ENCODE data around the gene CEACAM16. TPM values are rescaled to one million over a fixed set of nuclear protein-coding genes. Genes with fewer than 3 reads are reported as not detected.

The CEACAM16 gene
- total and polyA plus RNA-seq, 9 of the 15 experiments (the other 6 are each of a cell fraction or from before 2014, with no cell fraction given): not detected

DNA sequence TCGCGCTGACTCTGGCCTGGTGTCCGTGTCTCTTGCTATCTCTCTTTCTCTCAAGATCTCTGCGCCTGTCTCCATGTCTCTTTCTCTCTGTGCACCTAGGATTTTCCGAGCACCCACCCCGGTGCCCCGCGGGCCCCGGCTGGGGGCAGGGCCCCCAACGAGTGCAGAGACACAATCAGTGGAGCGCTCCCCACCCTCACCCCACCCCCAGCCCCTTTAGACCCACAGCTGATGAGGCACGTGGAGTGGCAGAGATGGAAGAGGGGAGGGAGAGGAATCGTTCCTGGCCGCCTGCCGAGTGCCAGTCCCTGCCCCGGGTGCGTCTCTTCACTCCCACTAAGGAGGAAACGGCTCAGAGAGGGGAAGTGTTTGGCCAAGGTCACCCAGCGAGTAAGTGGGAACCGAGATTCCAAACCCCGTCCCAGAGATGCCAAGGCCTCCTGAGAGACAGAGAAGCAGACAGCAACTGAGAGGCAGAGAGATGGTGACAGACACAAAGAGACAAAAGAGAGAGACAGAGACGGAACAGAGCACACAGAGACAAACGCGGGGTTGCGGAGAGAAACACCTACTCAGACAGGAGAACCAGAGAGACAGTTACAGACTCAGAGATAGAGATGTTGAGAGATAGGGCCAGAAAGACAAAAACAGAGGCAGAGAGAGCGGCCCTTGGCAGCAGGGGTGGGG, 48.9 kb downstream of the CEACAM16 start (continued):
- TF ChIP-seq ZNF449 (CRISPR knock-in tag; IDR thresholded peaks at IDR 0.05) (no peak), HNRNPL (IDR thresholded peaks at IDR 0.05; ENCODE audit: low read depth, low read length) (no peak), LARP7 (IDR thresholded peaks at IDR 0.05) (0 out of 2 replicates have a peak, but pooled peaks have one; percentile 33), POLR2G (IDR thresholded peaks at IDR 0.05; ENCODE audit: low read depth, low read length) (no peak), C11orf30 (IDR thresholded peaks at IDR 0.05; ENCODE audit: low read depth) (no peak), XRCC5 (IDR thresholded peaks at IDR 0.05; ENCODE audit: low read depth, low read length) (no peak), MCM2 (IDR thresholded peaks at IDR 0.05; ENCODE audit: low read depth) (no peak), PTBP1 (IDR thresholded peaks at IDR 0.05; ENCODE audit: low read depth, low read length) (0 out of 2 replicates have a peak, but pooled peaks have one; percentile 41), SIN3A (IDR thresholded peaks at IDR 0.05; ENCODE audit: borderline replicate concordance in 2 of 2, control insufficient read depth in 1 of 2, low read depth in 2 of 2, low read length in 2 of 2) (peak in 1 of 2 experiments; percentile 11; a peak in 1 of 4 replicates), EHMT2 (IDR thresholded peaks at IDR 0.05) (no peak), MXD1 (CRISPR knock-in tag; IDR thresholded peaks at IDR 0.05; ENCODE audit: borderline replicate concordance, poor library complexity, severe bottlenecking) (no peak), NFIC (IDR thresholded peaks at IDR 0.05) (peak; percentile 70), NFRKB (IDR thresholded peaks at IDR 0.05; ENCODE audit: low read depth) (peak; percentile 48; the same call in 1 of the 2 replicates), ZNF395 (CRISPR knock-in tag; IDR thresholded peaks at IDR 0.05) (0 out of 2 replicates have a peak, but pooled peaks have one; percentile 13), NBN (IDR thresholded peaks at IDR 0.05; ENCODE audit: low read depth) (peak; percentile 51), ZNF696 (CRISPR knock-in tag; conservative IDR thresholded peaks at IDR 0.05) (no peak), ZFP36 (IDR thresholded peaks at IDR 0.05; ENCODE audit: low read depth, low read length, partially characterized antibody) (peak; percentile 81), HLTF (IDR thresholded peaks at IDR 0.05) (peak; percentile 53; the same call in 1 of the 2 replicates), DMBX1 (CRISPR knock-in tag; IDR thresholded peaks at IDR 0.05; ENCODE audit: borderline replicate concordance) (no peak), THRB (CRISPR knock-in tag; conservative IDR thresholded peaks at IDR 0.05) (0 out of 2 replicates have a peak, but pooled peaks have one; percentile 35), KLF6 (CRISPR knock-in tag; IDR thresholded peaks at IDR 0.05; ENCODE audit: borderline replicate concordance) (no peak), DDX20 (tag; IDR thresholded peaks at IDR 0.05; ENCODE audit: low read depth) (no peak)
- TF ChIP-seq, protein P1, sequence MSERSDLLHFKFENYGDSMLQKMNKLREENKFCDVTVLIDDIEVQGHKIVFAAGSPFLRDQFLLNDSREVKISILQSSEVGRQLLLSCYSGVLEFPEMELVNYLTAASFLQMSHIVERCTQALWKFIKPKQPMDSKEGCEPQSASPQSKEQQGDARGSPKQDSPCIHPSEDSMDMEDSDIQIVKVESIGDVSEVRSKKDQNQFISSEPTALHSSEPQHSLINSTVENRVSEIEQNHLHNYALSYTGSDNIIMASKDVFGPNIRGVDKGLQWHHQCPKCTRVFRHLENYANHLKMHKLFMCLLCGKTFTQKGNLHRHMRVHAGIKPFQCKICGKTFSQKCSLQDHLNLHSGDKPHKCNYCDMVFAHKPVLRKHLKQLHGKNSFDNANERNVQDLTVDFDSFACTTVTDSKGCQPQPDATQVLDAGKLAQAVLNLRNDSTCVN (CRISPR knock-in tag; IDR thresholded peaks at IDR 0.05): peak; percentile 64; the same call in 1 of the 2 replicates
